ENCODE results near the gene ZNF783.
"Not testable (repeated sequence)": the region's sequence is repeated elsewhere in the genome, so short reads cannot be mapped to it uniquely, and the experiment has no call there.

Gene ZNF783

DNA sequence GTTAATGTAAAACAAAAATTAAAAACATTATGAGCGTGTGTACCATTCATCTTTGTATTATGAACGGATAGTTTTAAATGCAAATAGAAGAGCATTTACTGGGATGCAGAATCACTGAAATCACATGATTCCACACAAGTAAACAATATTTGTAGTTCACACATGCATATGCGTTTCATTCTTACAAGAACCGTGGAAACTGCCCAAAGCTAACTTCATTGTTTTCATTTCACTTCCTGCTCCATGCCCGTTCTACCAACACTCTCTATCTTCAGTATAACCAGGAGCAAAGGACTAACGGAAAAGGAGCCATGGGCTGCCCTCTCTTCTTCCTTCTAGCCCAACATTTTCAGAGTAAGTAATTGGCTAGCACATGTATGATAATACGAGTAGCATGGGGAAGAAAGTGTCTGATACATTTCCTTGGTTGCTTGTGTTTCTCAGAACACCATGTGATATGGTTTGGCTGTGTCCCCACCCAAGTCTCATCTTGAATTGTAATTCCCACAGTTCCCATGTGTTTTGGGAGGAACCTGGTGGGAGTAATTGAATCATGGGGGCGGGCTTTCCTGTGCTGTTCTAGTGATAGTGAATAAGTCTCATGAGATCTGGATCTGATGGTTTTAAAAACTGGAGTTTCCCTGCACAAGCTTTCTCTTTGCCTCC, 38.8 kb downstream of the ZNF783 start:
- DNase-seq (ENCODE audit: low read depth in 3 of 3), result no peak

DNA sequence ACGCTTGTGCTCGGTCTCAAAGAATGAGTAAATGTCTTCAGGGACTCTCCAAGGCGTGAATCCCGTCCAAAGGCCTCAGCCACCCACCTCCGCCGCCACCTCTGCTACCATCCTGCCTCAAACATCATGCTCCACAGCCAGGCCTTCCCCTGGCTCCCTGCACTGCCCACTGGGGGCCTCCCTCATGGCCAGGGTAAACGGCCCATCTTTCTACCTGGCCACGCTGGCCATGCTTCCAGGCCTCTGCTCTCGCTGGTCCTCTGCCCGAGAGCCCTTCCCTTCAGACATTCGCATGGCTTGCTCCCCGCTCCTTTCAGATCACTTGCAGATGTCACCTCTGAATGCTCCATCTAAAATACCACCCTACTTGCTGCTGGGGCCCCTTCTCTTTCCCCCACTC, 40.2 kb downstream of the ZNF783 start:
- DNase-seq (ENCODE audit: low read depth in 3 of 3), result no peak

DNA sequence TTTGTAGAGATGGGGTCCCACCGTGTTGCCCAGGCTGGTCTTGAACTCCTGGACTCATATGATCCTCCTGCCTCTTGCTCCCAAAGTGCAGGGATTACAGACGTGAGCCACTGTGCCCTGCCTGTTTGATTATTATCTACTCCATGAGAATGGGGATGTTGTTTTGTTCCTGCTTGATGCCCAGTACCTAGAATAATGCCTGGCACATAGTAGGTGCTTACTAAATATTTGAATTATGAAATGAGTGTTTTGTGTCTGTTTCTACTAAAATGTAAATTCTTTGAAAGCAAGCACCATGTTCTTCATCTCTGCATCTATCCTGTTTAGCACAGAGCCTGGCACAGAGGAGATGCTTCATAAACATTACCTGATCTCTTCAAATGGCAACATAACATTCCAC, 40.9 kb downstream of the ZNF783 start:
- no peak for DNase-seq (ENCODE audit: low read depth in 3 of 3)

DNA sequence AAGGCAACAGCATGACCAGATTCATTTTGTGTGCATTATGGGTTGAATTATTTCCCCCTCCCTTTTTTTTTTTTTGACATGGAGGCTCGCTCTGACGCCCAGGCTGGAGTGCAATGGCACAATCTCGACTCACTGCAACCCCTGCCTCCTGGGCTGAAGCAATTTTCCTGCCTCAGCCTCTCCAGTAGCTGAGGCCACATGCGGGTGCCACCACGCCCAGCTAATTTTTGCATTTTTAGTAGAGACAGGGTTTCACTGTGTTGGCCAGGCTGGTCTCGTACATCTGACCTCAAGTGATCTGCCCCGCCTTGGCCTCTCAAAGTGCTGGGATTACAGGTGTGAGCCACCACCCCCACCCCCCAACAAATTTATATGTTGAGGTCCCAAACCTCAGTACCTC, 42.0 kb downstream of the ZNF783 start:
- no peak for DNase-seq (ENCODE audit: low read depth in 3 of 3)

DNA sequence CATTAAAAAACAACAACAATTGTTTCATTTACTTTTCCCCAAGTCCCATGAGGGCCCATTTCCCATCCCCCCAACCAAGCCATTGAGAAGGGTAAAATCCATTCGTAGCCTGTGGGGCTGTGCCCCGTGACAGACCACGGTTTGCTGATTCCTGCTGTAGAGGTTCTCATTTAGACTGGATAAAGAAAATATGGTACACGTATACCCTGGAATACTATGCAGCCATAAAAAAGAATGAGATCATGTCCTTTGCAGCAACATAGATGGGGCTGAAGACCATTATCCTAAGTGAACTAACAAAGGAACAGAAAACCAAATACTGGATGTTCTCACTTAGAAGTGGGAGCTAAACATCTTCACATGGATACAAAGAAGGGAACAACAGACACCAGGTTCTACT, 44.9 kb downstream of the ZNF783 start:
- DNase-seq (ENCODE audit: low read depth in 3 of 3), result no peak

DNA sequence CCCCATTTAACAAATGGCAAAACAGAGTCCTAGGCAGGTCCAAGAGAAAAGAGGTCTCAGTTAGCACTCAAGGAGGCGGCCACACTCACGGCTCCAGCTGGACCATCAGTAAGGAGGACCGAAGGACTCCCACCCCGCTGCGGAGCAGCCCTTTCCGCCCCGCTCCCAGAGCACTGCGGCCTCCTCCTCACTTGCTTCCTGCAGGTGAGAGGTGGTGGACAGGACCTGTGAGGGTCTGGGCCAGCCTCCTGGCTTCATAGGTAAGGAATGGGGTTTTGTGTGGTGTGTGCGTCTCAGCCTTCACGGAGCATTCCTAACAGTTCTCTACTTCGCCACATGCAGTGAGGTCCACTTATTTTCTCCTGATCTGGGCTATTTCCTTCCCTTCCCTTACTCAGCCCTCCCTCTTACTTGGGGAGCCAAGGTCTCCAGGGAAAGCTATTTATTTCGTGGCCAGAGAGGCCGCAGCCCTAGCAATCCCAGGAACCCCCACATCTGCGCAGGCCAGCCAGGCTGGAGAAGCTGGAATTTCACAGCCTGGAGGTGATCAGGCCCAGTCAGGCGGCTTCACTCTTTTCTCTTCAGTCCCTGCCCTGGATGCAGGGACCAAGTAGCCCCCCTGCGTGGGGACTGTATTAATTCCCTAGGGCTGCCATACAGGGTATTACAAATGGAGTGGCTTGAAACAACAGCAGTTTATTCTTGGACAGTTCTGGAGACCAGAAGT, 45.9 kb downstream of the ZNF783 start:
- no peak for DNase-seq (ENCODE audit: low read depth in 3 of 3)

DNA sequence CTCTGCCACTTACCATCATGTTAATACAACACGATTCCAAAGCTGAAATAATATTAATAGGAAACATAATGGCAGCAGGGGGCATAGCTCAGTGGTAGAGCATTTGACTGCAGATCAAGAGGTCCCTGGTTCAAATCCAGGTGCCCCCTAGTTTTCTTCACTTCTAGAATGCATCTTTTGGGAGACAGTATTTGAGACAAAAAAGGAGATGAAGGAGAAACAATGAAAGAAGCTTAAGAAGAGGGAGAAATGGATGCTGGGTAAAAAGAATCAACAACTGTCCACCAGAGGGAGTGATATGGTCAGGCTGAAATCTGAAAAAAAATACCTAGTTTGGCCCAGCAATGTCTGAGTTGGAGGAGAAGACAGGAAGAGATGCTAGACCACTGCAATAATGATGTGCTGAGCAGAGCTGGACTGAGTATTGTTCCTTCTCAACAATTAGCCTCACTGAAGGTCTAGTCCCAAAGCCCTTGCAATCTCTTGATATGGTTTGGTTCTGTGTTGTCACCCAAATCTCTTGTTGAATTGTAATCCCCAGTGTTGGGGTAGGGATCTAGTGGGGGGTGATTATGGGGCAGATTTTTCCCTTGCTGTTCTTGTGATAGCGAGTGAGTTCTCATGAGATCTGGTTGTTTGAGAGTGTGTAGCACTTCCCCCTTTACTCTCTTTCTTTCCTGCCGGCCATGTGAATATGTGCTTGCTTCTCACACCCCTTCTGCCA, 48.3 kb downstream of the ZNF783 start:
- DNase-seq (ENCODE audit: low read depth in 3 of 3), result no peak

DNA sequence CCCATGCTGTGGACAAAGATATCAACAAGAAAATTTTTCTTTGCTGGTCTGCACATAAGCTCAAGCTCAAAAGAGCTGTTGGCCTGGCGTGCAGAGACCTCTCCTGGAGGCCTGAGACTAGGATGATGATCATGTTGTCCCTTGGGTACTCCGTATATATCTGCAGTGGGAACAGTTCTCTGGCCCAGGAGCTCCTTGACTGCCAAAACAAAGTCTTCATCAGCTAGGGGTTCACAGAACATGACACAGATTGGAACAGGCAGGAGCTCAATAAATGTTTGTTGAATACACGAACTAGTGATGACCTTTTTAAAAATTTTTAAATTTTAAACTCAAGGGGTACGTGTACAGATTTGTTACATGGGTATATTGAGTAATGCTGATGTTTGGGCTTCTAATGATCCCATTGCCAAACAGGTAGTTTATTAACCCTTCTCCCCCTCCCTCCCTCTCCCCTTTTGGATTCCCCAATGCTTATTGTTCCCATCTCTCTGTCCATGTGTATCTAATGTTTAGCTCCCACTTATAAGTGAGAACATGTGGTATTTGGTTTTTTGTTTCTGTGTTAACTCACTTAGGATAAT, 49.1 kb downstream of the ZNF783 start:
- DNase-seq (ENCODE audit: low read depth in 3 of 3), result no peak

DNA sequence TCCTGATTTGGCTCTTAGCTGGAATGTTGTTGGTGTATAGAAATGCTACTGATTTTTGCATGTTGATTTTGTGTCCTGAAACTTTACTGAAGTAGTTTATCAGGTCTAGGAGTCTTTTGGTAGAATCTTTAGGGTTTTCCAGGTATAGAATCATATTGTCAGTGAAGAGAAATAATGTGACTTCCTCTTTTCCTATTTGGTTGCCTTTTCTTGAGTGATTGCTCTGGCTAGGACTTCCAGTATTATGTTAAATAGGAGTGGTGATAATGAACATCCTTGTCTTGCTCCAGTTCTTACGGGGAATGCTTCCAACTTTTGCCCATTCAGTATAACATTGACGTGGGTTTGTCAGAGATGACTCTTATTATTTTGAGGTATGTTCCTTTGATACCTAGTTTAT, 52.0 kb downstream of the ZNF783 start:
- DNase-seq (ENCODE audit: low read depth in 3 of 3), result no peak

DNA sequence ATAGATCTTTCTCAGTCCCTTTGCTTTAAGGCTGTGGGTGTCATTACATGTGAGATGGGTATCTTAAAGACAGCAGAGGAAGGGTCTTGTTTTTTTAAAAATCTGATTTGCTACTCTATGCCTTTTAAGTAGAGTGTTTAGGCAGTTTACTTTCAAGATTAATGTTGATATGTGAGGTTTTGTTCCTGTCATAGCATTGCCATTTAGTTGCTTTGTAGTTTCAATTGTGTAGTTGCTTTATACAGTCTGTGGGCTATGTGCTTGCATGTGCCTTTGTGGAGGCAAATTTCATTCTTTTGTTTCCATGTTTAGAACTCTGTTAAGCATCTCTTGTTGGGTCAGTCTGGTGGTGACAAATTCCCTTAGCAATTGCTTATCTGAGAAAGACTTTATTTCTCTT, 54.6 kb downstream of the ZNF783 start:
- DNase-seq (ENCODE audit: low read depth in 3 of 3), result no peak

DNA sequence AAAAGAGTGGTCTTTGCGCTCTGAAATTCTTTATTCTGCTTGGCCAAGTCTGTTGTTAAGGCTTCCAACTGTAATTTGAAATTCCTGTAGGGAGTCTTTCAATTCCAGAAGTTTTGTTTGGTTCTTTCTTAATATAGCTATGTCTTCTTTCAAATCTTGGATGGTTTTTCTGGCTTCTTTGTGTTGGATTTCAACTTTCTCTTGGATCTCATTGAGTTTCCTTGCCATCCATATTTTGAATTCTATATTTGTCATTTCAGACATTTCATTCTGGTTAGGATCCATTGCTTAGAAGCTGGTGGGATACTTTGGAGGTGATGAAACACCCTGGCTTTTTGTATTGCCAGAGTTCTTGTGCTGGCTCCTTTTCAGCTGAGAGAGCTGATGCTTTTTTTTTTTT, 55.5 kb downstream of the ZNF783 start:
- DNase-seq (ENCODE audit: low read depth in 3 of 3), result no peak

DNA sequence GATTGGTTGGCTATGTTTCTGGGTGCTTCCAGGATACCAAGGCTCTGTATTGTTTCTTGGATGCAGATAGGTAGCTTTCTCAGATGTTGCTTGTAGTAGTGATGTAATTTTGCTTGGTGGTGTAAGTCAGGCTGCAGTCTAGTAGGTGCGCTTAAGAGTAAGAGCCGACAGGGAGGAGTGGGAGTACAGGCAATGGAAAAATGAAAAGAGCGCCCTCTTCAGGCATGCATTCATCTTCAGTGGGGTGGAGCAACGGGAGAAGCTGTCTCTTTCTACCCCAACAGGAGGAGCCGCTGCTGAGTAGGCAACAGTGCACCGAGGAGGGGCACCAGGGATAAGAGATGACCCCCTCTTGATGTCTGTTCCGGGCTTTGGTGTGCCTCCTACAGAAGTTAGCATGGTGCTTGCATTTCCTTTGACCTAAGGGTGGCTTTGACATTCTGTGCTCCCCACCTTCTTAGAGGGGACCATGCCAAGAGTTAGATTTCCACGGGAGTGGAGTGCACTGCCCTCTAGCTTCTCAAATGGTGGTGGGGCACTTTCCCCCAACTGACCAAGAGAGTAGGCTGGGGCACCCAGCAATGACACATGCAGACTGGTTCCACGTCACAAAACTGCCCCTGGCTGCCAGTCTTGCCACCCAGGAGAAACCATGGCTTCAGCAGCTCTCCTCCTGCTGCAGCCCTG, 56.1 kb downstream of the ZNF783 start:
- no peak for DNase-seq (ENCODE audit: low read depth in 3 of 3)

DNA sequence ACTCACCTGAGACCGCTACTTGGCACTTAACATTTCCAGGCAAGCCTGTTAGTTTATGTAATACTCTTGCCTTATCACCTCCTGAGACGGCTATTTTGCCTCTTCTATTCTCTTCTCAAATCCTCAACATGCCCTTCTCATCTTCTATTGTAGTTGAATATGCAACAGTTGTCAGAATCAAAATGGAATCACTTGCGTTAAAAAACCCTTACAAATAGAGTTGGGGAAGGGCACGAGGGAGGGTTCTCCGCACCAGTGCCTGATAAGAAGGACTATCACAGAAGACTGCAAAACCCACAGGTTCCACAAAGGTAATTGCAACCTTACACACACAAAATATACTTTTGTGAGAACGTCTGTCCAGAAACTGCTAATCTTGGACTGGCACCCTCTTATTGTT, 57.4 kb downstream of the ZNF783 start:
- DNase-seq (ENCODE audit: low read depth in 3 of 3), result no peak

DNA sequence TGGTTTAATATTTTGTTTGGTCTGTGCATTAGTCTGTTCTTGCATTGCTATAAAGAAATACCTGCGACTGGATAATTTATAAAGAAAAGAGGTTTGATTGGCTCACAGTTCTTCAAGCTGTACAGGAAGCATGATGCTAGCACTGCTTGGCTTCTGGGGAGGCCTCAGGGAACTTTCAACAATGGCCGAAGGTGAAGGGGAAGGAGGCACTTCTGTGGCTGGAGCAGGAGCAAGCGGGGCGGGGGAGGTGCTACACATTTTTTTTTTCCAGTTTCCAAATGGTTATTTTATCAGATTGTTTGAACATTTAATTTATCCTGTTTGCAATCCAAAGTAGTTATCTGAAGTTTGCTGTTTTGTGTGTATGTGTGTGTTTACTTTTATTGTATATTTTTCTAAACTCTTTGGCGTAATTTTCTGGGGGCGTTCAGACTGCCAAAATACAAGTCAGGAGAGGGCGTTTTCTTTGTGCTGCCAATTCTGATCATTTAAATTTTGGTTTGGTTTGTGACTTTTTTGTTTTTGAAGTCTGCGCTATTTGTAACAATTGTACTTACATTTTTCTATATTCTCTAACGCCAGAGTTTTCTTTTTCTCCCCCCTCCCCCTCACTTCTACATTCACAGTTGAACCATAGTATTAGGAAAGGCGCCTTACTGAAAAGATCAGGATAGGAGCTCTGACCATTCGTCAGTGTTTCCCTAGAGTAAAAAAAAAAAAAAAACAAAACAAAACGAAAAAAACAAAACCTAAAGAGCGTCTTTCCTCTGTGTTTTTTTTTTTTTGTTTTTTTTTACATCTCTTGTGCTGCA, 58.5 kb downstream of the ZNF783 start:
- no peak for DNase-seq (ENCODE audit: low read depth in 3 of 3)

DNA sequence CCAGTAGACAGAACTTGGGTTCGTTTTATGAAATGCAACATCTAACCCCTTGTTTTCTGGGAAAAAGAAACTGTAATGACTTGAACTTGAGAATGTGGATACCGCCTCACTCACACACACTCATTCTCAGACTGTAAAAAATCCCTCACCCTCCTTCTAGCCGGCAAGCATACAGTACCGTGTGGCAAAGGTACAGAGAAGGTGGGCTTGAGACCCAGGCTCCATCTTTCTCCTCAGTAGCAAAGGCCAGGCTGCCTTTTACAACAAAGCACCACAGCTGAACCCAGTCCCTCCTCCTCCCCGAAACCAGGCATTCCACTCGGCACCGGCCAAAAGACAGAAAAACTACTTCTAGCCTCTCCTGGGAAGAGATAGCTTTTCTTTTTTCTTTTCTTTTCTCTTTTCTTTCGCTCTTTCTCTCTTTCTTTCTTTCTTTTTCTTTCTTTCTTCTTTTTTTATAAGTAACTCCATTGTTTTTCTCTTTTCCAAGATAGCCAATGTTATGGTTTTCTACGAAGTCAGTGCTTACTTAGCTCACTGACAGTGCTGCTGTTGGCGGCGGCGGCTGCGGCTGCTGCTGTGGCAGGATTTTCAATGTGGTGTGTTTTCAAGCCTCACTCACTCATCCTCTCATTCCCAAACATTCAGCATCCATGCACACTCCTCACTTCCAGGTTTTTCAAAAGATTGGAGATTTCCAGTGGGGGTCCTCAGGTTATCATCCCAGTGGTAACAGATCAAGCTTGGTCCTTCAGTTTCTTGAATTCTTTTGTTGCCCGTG, 59.3 kb downstream of the ZNF783 start:
- DNase-seq (ENCODE audit: low read depth in 3 of 3), result not testable (repeated sequence)

DNA sequence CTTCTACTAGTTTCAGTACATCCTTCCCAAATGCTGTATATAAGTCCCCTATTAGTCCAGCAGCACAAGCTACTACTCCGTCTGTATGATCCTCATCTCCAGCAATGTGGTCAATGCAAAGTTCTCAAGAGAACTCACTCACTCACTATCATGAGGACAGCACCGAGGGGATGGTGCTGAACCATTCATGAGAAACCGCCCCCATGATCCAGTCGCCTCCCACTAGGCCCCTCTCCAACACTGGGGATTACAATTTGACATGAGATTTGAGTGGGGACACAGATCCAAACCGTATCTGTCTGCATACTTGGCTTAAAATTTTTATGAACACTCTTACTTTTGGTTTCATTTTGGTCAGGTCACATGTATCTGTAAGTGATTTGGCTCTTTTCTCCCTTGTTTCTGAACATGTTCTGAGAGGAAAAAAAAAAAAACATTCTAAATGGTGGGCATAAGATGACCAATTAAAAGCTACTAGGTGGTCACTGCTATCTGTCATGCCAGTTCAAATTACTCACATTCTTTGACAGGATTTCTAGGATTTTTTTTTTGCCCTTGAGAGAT, 60.1 kb downstream of the ZNF783 start:
- DNase-seq (ENCODE audit: low read depth in 3 of 3), result no peak

DNA sequence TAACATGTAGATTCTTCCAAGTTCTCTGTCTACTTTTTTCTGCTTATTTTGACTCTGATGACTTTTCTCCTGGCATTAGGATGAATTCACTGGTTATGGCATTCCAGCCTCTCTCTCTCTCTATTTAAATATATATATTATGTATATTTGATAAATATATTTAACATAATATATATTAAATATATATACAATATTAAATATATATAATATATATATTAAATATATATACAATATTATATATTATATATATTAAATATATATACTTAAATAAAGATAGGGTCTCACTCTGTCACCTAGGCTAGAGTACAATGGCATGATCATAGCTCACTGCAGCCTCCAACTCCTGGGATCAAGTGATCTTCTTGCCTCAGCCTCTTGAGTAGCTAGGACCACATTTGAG, 60.7 kb downstream of the ZNF783 start:
- no peak for DNase-seq (ENCODE audit: low read depth in 3 of 3)

DNA sequence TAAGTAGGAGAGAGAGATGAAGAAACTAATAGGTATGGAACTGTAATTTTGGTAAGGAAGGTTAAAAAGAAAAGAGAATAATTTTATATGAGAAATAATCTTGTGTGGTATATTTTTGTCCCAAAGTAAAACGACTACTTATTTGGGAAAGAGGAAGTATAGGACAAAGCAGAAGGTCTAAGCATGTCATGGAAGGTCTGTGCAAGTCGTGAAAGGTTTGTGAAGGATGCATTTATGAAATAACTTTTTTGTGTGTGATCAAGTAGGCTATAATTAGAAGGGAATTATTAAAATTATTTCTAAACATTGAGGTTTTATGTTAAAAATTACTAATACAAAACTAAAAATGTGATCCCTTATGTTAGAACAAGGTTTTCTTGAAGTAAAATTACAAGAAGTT, 63.3 kb downstream of the ZNF783 start:
- DNase-seq (ENCODE audit: low read depth in 3 of 3), result no peak

DNA sequence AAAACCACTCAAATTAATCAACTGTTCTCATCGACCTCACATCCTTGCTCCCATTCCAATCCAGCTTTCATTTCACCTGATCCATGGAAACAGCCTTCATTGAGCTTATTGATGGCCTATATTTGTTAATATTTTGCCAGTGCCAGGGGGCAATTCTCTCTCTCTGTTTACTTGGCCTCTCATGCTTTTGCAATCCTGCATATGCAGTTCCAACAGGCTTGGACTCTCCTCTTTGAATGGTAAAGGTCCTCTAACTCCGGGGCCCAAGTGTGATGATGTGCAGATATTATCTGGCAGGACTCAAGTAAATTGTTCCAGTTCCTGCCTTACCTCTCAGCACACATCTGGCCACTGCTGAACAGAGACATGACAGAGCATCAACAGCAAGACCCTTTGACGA, 67.3 kb downstream of the ZNF783 start:
- DNase-seq (ENCODE audit: low read depth in 3 of 3), result no peak

DNA sequence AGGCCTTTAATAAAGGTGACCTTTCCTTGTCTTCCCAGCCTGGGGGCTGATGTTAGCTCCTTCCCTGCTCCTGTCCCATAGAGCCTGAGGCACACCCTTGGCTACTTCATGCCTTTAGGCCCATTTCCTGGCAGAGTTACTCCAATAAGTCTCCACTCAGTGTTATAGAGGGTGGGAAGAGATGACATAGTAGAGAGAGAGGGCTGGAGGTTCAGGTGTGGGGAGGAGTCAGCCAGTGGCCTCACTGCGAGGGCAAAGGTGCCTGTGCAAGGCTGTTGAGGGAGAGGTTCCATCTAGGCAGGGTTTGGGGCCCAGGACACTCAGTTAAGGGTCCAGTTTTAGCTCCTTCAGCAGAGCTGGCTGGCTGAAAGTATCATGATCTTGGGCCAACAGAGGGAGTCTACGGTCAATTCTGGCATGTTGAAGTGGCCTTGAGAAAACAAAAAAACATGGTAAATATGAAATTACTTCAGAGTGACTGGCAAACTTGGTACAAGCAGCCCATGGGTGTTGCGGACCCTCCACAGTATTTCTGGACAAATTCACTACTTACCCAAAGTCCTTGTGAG, 67.9 kb downstream of the ZNF783 start:
- no peak for DNase-seq (ENCODE audit: low read depth in 3 of 3)

All from stimulated activated CD4-positive, alpha-beta T cell treated with anti-CD3 and anti-CD28 coated beads, TNF-alpha, amount 100 ng/mL, for 4 hours (primary cell).